Stimulated activated CD4-positive, alpha-beta T cell treated with anti-CD3 and anti-CD28 coated beads, Interleukin-12 subunit alpha, Interleukin-12 subunit beta, amount 100 ng/mL, for 4 hours (primary cell): Measurements from ENCODE around the gene ZDHHC12.

ENCODE experiments used
- DNase-seq: peaks from one replicate; pipeline ENCODE4 v3.0.0-alpha.2; 2020

ZDHHC12 gene

GRCh38 chr9:128729766-128730517 is 6.0 kb upstream of the ZDHHC12 start:
- DNase-seq = no peak

GRCh38 chr9:128729302-128729701 is 5.4 kb upstream of the ZDHHC12 start:
- DNase-seq = no peak

GRCh38 chr9:128728298-128728697 is 4.4 kb upstream of the ZDHHC12 start:
- no peak for DNase-seq

GRCh38 chr9:128727640-128728248 is 3.8 kb upstream of the ZDHHC12 start:
- DNase-seq = no peak

GRCh38 chr9:128724744-128725211 is 851 bp upstream of the ZDHHC12 start:
- DNase-seq = peak; percentile 23

- DNase-seq = no peak
These were observed 518 bp downstream of the ZDHHC12 start for GRCh38 chr9:128723352-128723865.

GRCh38 chr9:128722380-128723351 is 1.3 kb downstream of the ZDHHC12 start:
- no peak for DNase-seq

GRCh38 chr9:128721487-128722010 is 2.4 kb downstream of the ZDHHC12 start:
- DNase-seq = no peak

GRCh38 chr9:128720841-128721486 is 3.0 kb downstream of the ZDHHC12 start:
- no peak for DNase-seq

- no peak for DNase-seq
These were observed 3.9 kb downstream of the ZDHHC12 start for GRCh38 chr9:128719919-128720605.

GRCh38 chr9:128718475-128718874 is 5.5 kb downstream of the ZDHHC12 start:
- DNase-seq = no peak

- DNase-seq = no peak
These were observed 5.9 kb downstream of the ZDHHC12 start for GRCh38 chr9:128718047-128718446.

GRCh38 chr9:128716581-128717254 is 7.2 kb downstream of the ZDHHC12 start:
- DNase-seq = no peak

GRCh38 chr9:128715436-128715750 is 8.5 kb downstream of the ZDHHC12 start:
- no peak for DNase-seq

GRCh38 chr9:128714586-128715435 is 9.1 kb downstream of the ZDHHC12 start:
- no peak for DNase-seq

- no peak for DNase-seq
These were observed 9.9 kb downstream of the ZDHHC12 start for GRCh38 chr9:128713941-128714573.

- no peak for DNase-seq
These were observed 10.5 kb downstream of the ZDHHC12 start for GRCh38 chr9:128713411-128713780.

- DNase-seq = no peak
These were observed 11.2 kb downstream of the ZDHHC12 start for GRCh38 chr9:128712451-128713410.

GRCh38 chr9:128707446-128707845 is 16.5 kb downstream of the ZDHHC12 start:
- no peak for DNase-seq
